Mesothelial cell of epicardium (in vitro differentiated cells): ENCODE measurements around the gene PNMA1. TPM values are rescaled to one million over a fixed set of nuclear protein-coding genes. Genes with fewer than 3 reads are reported as not detected.

ENCODE experiments used
- DNase-seq, 2 experiments: peaks; one replicate each; pipeline ENCODE4 v3.0.0; 2021; ENCODE audit warnings: low spot score in 2 of 2; ENCODE audit not compliant: unreplicated experiment in 2 of 2
- H3K27ac Mint-ChIP-seq: 2 replicates; pipeline ENCODE4 v1.8.0; 2021; ENCODE audit warnings: mixed read lengths
- H3K27me3 Mint-ChIP-seq: 2 replicates; pipeline ENCODE4 v1.8.0; 2021; ENCODE audit warnings: low read depth, mixed read lengths
- H3K36me3 Mint-ChIP-seq: 2 replicates; pipeline ENCODE4 v1.8.0; 2021; ENCODE audit warnings: mixed read lengths
- H3K4me1 Mint-ChIP-seq: 2 replicates; pipeline ENCODE4 v1.8.0; 2021; ENCODE audit warnings: mixed read lengths
- H3K4me3 Mint-ChIP-seq: 2 replicates; pipeline ENCODE4 v1.8.0; 2021; ENCODE audit warnings: mild to moderate bottlenecking, moderate library complexity, mixed read lengths
- H3K9me3 Mint-ChIP-seq: 2 replicates; pipeline ENCODE4 v1.8.0; 2021; ENCODE audit warnings: mixed read lengths
- CTCF ChIP-seq: fragments of 200-600 bp; sonication (generic); IDR thresholded peaks from one replicate; pipeline ENCODE4 v1.5.0; 2021; ENCODE audit warnings: antibody characterized with exemption; ENCODE audit not compliant: unreplicated experiment
- total RNA-seq: library from RNA; stranded (reverse); gene quantifications from 3 replicates; pipeline ENCODE4 v1.2.1, GENCODE V29; 2021

PNMA1 gene
- total RNA-seq, 1 donor from 2014 or later: 46.4 TPM

- peaks cover 21% of the 10 kb centered on the region for H3K4me1 Mint-ChIP-seq
- TF ChIP-seq CTCF: no peak
- H3K36me3 Mint-ChIP-seq: peaks cover 43% of the 10 kb centered on the region
- H3K4me3 Mint-ChIP-seq: no peak overlapping the region
- H3K27ac Mint-ChIP-seq: no peak overlapping the region
- H3K9me3 Mint-ChIP-seq: no peaks in the 10 kb centered on the region
- no peaks in the 10 kb centered on the region for H3K27me3 Mint-ChIP-seq
- DNase-seq: no peak
Measured at GRCh38 chr14:73720636-73721035, 6.5 kb upstream of the PNMA1 start.

DNA sequence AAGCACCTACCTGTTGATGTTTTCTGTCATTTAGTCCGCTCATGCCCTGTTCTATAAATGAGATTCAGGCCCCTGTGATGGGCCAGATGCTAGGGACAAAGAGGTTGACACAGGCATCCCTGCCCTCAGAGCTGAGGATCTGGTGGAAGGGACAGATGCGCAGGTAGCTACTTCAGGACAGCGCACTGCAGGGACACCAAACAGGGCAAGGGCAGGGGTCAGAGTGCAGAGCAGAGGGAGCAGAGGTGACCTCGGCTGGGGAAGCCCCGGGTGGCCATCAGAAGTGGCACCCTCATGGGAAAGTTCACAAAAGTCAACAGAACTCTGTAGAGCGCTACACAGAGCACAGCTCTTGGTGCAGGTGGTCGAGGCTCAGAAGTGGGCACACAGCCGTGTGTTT lies 5.6 kb upstream of the PNMA1 start:
- no peaks in the 10 kb centered on the region for H3K9me3 Mint-ChIP-seq
- no peak for DNase-seq
- TF ChIP-seq CTCF: no peak
- no peak overlapping the region for H3K4me3 Mint-ChIP-seq
- H3K27me3 Mint-ChIP-seq: no peaks in the 10 kb centered on the region
- H3K4me1 Mint-ChIP-seq: peaks cover 24% of the 10 kb centered on the region
- peaks cover 42% of the 10 kb centered on the region for H3K36me3 Mint-ChIP-seq
- H3K27ac Mint-ChIP-seq: peak overlapping the region; percentile 92

DNA sequence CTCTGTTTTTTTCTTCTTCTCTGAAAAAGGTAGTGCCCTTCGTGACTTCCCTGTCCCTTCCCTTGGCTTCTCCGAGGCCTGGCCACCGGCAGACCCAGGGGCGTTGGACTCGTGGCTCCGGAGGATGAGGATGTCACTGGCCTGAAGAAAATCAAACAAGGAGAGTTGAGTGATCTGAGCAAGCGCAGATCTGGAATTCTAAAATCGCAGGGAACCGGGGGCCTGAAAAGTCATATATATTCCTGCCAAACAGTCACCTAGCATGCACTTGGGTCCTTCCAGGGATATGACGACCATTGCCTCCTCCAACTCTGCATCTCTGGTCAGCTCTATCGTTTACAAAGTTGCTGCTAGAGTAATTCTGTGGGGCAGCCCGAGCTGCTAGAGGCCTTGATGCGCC lies 5.2 kb upstream of the PNMA1 start:
- DNase-seq: no peak
- Mint-ChIP-seq H3K9me3 (no peaks in the 10 kb centered on the region), H3K4me1 (peaks cover 28% of the 10 kb centered on the region), H3K27ac (peak overlapping the region; percentile 92), H3K27me3 (no peaks in the 10 kb centered on the region), H3K36me3 (peaks cover 41% of the 10 kb centered on the region), H3K4me3 (no peak overlapping the region)
- no peak for TF ChIP-seq CTCF

DNA sequence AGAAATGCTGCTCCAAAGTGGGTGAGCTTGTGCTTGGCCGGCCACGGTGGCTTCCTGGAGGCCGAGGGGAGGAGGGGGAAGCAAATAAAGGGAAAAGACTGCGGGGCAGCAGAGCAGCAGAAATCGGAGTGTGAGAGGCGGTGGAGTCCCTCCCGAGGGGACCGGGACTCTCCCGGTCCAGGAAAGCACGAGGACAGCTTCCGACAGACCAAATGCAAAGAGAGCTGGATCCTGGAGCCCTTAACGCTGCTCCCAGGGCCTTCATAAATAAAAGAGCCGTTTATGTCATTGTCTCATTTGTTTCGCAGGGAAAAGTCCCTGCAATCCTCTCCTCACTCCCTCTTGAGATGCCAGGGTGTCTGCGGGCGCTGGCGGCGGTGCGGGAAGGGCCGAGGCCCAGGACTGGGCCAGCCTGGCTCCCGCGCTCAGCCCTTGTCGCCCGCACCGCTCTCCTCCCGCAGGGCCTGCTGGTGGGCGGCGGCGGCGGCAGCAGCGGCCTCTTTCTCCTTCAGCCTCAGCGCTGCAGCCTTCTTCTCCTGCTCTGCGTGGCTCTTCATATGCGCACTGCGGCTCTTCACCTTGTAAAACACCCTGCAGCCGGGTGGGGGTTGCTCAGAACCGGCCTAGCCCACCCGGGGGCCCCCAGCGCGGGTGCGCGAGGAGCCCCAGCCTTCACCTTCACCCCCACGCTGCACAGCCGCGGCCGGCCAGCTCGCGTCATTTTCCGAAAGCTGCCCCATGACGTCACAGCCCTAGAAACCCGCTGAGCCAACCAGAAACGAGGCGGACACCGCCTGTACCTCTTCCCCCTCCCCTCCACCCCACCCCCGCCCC lies 4.5 kb upstream of the PNMA1 start:
- no peak for TF ChIP-seq CTCF
- Mint-ChIP-seq H3K4me1 (peaks cover 29% of the 10 kb centered on the region), H3K9me3 (no peaks in the 10 kb centered on the region), H3K27ac (peak overlapping the region; percentile 92), H3K4me3 (peak overlapping the region; percentile 38), H3K36me3 (peaks cover 35% of the 10 kb centered on the region), H3K27me3 (no peaks in the 10 kb centered on the region)
- no peak for DNase-seq

- H3K4me1 Mint-ChIP-seq: peaks cover 37% of the 10 kb centered on the region
- H3K27me3 Mint-ChIP-seq: no peaks in the 10 kb centered on the region
- peaks cover 30% of the 10 kb centered on the region for H3K36me3 Mint-ChIP-seq
- peak overlapping the region; percentile 92 for H3K27ac Mint-ChIP-seq
- H3K9me3 Mint-ChIP-seq: no peaks in the 10 kb centered on the region
- no peak for TF ChIP-seq CTCF
- no peak for DNase-seq
- peak overlapping the region; percentile 38 for H3K4me3 Mint-ChIP-seq
Measured at GRCh38 chr14:73717711-73718417, 3.7 kb upstream of the PNMA1 start.
